CD4-positive, alpha-beta T cell (primary cell): ENCODE results near the gene DZIP1. TPM values are rescaled to one million over a fixed set of nuclear protein-coding genes. Genes with fewer than 3 reads are reported as not detected.

Source experiments
- ATAC-seq: fragments of 200-7000 bp; cut with Tn5 transposase; one replicate; pipeline ENCODE4 v1.10.0; 2022; ENCODE audit warnings: mild to moderate bottlenecking; ENCODE audit not compliant: poor library complexity
- CTCF ChIA-PET: fragments of 350-600 bp; sonication (Branson Sonifier 250); formaldehyde crosslinking; loops from one replicate; lab custom pipeline; 2021; ENCODE audit warnings: antibody characterized with exemption, inconsistent platforms; lab: Charles Lee
- POLR2A ChIA-PET: fragments of 350-600 bp; sonication (Branson Sonifier 250); formaldehyde crosslinking; loops from one replicate; lab custom pipeline; 2021; ENCODE audit warnings: antibody characterized with exemption, inconsistent platforms; lab: Charles Lee
- DNase-seq, 14 experiments: peaks; one replicate each; pipeline ENCODE4 v3.0.0-alpha.2; 2013 to 2020; ENCODE audit warnings: mixed read lengths in 2 of 14
- H3K27ac ChIP-seq, 2 donors: one replicate each; pipeline versions ENCODE4 v1.5.1 to v1.7.0; 2013; ENCODE audit warnings: low read length in 2 of 2, low read depth in 1 of 2, mild to moderate bottlenecking in 1 of 2
- H3K27me3 ChIP-seq, 2 experiments: 1 replicate in 1 of 2; 2 replicates in 1 of 2; pipeline versions ENCODE4 v1.6.1 to v1.7.0; 2013; ENCODE audit warnings: low read length in 2 of 2, control low read depth in 1 of 2, mild to moderate bottlenecking in 1 of 2, moderate library complexity in 1 of 2; ENCODE audit not compliant: insufficient read depth in 2 of 2, control insufficient read depth in 1 of 2
- H3K36me3 ChIP-seq: one replicate; pipeline ENCODE4 v1.6.1; 2013; ENCODE audit warnings: low read length, control low read depth; ENCODE audit not compliant: insufficient read depth
- H3K4me1 ChIP-seq: one replicate; pipeline ENCODE4 v1.6.1; 2013; ENCODE audit warnings: low read length, control low read depth; ENCODE audit not compliant: insufficient read depth
- H3K4me3 ChIP-seq: one replicate; pipeline ENCODE4 v1.5.1; 2013; ENCODE audit warnings: mild to moderate bottlenecking, low read length, moderate library complexity
- H3K9me3 ChIP-seq, 2 experiments: 1 replicate in 1 of 2; 2 replicates in 1 of 2; pipeline versions ENCODE4 v1.6.1 to v1.7.0; 2013; ENCODE audit warnings: low read length in 2 of 2, mild to moderate bottlenecking in 2 of 2, control low read depth in 1 of 2, moderate library complexity in 1 of 2; ENCODE audit not compliant: control insufficient read depth in 1 of 2, insufficient read depth in 1 of 2
- H3K27ac Mint-ChIP-seq: one replicate; pipeline ENCODE4 v1.8.0; 2020; ENCODE audit warnings: mixed read lengths
- H3K27me3 Mint-ChIP-seq: one replicate; pipeline ENCODE4 v1.8.0; 2021; ENCODE audit warnings: mixed read lengths
- H3K36me3 Mint-ChIP-seq: one replicate; pipeline ENCODE4 v1.8.0; 2021; ENCODE audit warnings: low read depth, mixed read lengths
- H3K4me1 Mint-ChIP-seq: one replicate; pipeline ENCODE4 v1.8.0; 2021; ENCODE audit warnings: low read depth, mixed read lengths
- H3K4me3 Mint-ChIP-seq: one replicate; pipeline ENCODE4 v1.8.0; 2020; ENCODE audit warnings: mild to moderate bottlenecking, mixed read lengths
- H3K9me3 Mint-ChIP-seq: one replicate; pipeline ENCODE4 v1.8.0; 2020; ENCODE audit warnings: mixed read lengths
- CTCF ChIP-seq: fragments of 200-600 bp; IDR thresholded peaks from one replicate; pipeline ENCODE4 v1.8.0; 2022; ENCODE audit warnings: antibody characterized with exemption, mild to moderate bottlenecking
- intact Hi-C, 2 experiments: fragments of 100-400 bp; cut with DNase I in 1 of 2; cut with micrococcal nuclease in 1 of 2; formaldehyde crosslinking; loops; one replicate each; pipeline versions ENCODE4 v1.15.1 to v1.9.0; 2023 to 2025; cut with DNase I, micrococcal nuclease
- total RNA-seq, 174 experiments: library from RNA in 2 of 174; stranded (reverse) in 2 of 174; gene quantifications; one replicate each; pipeline ENCODE4 v1.2.3 and lab custom pipeline; 2021 to 2026

DZIP1 gene
- total RNA-seq, 2 experiments from 2014 or later = not detected

- no peaks in the 10 kb centered on the region for H3K36me3 Mint-ChIP-seq
- intact Hi-C loops = loop anchor here in 1 of 2 experiments (10.0 kb wide), 1 partner anchor 646 kb away; no protein-coding TSS in a partner anchor
- Histone ChIP-seq H3K9me3 (no peaks in the 10 kb centered on the region), H3K27me3 (no peaks in the 10 kb centered on the region), H3K27ac (no peak overlapping the region), H3K4me3 (no peak overlapping the region), H3K4me1 (no peaks in the 10 kb centered on the region), H3K36me3 (no peaks in the 10 kb centered on the region)
- H3K4me1 Mint-ChIP-seq = no peaks in the 10 kb centered on the region
- H3K27ac Mint-ChIP-seq = no peak overlapping the region
- ATAC-seq = no peak
- no peaks in the 10 kb centered on the region for H3K9me3 Mint-ChIP-seq
- DNase-seq = no peak
- POLR2A ChIA-PET = no interaction called here
- H3K27me3 Mint-ChIP-seq = peaks cover 24% of the 10 kb centered on the region
- TF ChIP-seq CTCF = no peak
- H3K4me3 Mint-ChIP-seq = no peak overlapping the region
- CTCF ChIA-PET = no interaction called here
Observed at GRCh38 chr13:95588721-95589120, 55.8 kb downstream of the DZIP1 start.

DNA sequence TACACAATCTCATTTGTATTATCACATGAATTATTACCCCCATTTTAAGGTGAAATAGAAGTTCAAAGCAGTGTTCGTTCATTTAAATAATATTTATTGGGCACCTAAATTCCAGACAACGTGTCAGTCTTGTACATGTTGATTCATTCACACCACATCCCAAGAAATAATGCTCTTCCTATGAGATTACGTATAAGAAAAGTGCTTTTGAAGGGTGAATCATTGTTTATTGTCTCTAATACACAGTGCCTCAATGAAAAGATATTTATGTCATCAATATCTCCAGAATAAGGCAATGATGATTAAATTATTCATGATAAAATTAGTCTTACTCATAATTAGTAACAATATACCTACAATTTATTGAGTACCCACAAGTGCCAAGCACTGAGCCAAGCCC is 56.4 kb downstream of the DZIP1 start:
- Mint-ChIP-seq H3K4me3 (no peak overlapping the region), H3K27ac (no peak overlapping the region), H3K36me3 (no peaks in the 10 kb centered on the region), H3K27me3 (peaks cover 24% of the 10 kb centered on the region), H3K9me3 (no peaks in the 10 kb centered on the region), H3K4me1 (no peaks in the 10 kb centered on the region)
- intact Hi-C loops = loop anchor here in 1 of 2 experiments (10.0 kb wide), 1 partner anchor 647 kb away; no protein-coding TSS in a partner anchor
- DNase-seq (no peak), ATAC-seq (no peak)
- TF ChIP-seq CTCF = no peak
- H3K27ac ChIP-seq = no peak overlapping the region
- ChIA-PET CTCF (no interaction called here), POLR2A (no interaction called here)
- H3K4me1 ChIP-seq = no peaks in the 10 kb centered on the region
- H3K9me3 ChIP-seq = no peaks in the 10 kb centered on the region
- H3K36me3 ChIP-seq = no peaks in the 10 kb centered on the region
- H3K27me3 ChIP-seq = no peaks in the 10 kb centered on the region
- H3K4me3 ChIP-seq = no peak overlapping the region

GRCh38 chr13:95585867-95586266 is 58.6 kb downstream of the DZIP1 start:
- no peaks in the 10 kb centered on the region for H3K4me1 ChIP-seq
- ChIA-PET POLR2A (no interaction called here), CTCF (no interaction called here)
- ATAC-seq = no peak
- TF ChIP-seq CTCF = no peak
- Mint-ChIP-seq H3K36me3 (no peaks in the 10 kb centered on the region), H3K9me3 (no peaks in the 10 kb centered on the region), H3K27ac (no peak overlapping the region), H3K4me3 (no peak overlapping the region), H3K27me3 (peaks cover 19% of the 10 kb centered on the region), H3K4me1 (no peaks in the 10 kb centered on the region)
- no peaks in the 10 kb centered on the region for H3K36me3 ChIP-seq
- no peak overlapping the region for H3K4me3 ChIP-seq
- DNase-seq = no peak
- no peaks in the 10 kb centered on the region for H3K9me3 ChIP-seq
- intact Hi-C loops = loop anchor here in 1 of 2 experiments (10.0 kb wide), 1 partner anchor 649 kb away; no protein-coding TSS in a partner anchor
- no peaks in the 10 kb centered on the region for H3K27me3 ChIP-seq
- H3K27ac ChIP-seq = no peak overlapping the region
